Fibroblast of peridontal ligament (primary cell): ENCODE data around the gene CCNB3.
A peak's percentile ranks its signal among the peaks of the same experiment; 100 is the strongest.
"Not testable (repeated sequence)": the region's sequence is repeated elsewhere in the genome, so short reads cannot be mapped to it uniquely, and the experiment has no call there.

Source experiments
- DNase-seq: peaks from one replicate; pipeline ENCODE4 v3.0.0-alpha.2; 2010; ENCODE audit errors: extremely low read depth

CCNB3 gene

GRCh38 chrX:50204364-50204899 lies at the start of gene CCNB3:
TSS of gene CCNB3 (plus strand) at chrX:50204765. CDS start at chrX:50285164, 80,399 bp downstream.
- peak; percentile 66 for DNase-seq

DNA sequence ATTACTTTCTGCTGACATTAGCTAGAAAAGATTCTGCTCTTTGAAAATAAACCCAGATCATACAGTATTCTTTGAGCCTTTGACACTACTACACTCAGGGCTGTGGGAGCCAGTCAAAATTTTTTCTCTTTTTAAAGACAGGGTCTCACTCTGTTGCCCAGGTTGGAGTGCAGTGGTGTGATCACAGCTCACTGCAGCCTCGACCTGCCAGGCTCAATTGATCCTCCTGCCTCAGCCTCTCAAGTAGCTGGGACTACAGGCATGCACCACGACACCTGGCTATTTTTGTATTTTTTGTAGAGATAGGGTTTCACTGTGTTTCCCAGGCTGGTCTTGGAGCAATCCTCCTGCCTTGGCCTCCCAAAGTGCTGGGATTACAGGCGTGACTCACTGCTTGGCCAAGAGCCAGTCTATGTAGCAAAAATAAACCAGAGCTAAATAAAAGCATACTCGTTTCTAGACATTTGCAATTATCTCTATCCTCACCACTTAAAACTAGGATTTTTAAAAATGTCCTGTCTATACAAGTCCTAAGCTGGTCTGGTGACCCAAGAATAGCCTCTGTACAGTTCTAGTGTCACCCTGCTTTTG lies 46.9 kb upstream of the CCNB3 start:
- DNase-seq, result peak; percentile 0

- no peak for DNase-seq
These were observed 46.0 kb upstream of the CCNB3 start for GRCh38 chrX:50158593-50158992.

DNA sequence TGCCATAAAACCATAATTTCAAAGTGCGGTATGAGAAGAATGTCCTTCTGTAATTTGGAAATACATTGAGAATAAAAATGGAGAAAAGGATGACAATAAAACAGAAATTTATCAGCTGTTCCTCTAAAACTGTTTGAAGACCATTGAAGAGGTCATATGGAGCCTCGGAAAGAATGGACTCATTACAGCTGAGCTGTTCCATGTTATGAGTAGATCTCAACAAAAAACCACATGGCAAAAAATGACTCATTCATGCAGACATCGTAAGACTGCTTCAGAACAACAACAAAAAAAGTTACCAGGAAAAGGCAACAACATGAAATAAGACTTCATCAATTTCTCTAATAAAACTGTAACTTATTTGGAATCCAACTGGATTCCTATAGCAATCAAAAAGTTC lies 43.4 kb upstream of the CCNB3 start:
- no peak for DNase-seq

GRCh38 chrX:50165727-50166126 lies 38.8 kb upstream of the CCNB3 start:
- DNase-seq, result no peak

- no peak for DNase-seq
These were observed 37.2 kb upstream of the CCNB3 start for GRCh38 chrX:50167366-50167765.

- DNase-seq, result no peak
These were observed 36.3 kb upstream of the CCNB3 start for GRCh38 chrX:50168241-50168687.

GRCh38 chrX:50169717-50170116 lies 34.8 kb upstream of the CCNB3 start:
- no peak for DNase-seq

GRCh38 chrX:50180073-50180940 lies 24.3 kb upstream of the CCNB3 start:
- no peak for DNase-seq

GRCh38 chrX:50183891-50184290 lies 20.7 kb upstream of the CCNB3 start:
- DNase-seq, result no peak

GRCh38 chrX:50188859-50189600 lies 15.5 kb upstream of the CCNB3 start:
- no peak for DNase-seq

DNA sequence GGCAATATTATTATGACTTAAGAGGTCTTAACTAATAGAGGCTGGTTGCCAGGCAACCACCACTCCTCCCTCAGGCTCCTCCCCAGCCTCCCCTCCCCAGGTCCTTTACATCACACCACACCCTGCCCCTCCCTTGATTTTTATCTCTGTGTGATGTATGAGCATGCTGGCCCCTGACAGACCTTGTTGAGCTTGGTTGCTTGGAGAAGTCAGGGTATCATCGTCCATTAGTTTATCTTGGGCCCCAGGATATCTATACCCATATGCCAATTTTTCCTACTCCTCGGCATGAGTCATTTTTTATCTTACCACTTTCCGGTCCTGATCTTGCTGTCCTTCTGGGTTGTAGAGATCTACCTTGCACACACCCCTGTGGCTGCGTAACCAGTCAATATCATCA lies 6.2 kb upstream of the CCNB3 start:
- no peak for DNase-seq

DNA sequence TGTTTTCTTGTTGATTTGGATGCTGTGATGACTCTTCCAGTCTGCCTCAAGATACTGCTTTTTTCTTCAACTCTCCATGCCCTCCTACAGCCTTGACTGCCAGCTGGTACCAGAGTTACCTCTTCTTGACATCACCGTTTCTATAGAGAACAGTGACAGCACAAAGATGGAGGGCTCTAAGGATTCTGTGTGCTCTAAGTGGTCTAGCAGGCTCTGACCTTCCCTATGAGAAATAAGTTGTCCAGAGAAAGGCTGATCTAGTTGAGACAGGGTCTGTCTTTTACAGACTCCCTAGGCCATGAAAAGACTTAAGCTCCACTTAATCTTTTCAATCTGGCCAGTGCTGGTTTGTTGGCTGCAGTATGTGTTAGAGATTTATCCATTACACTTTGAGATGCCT lies 3.7 kb upstream of the CCNB3 start, which contains the start of gene AKAP4:
AKAP4 (minus strand) TSS at position 101 of the 400 bp plus-strand sequence. CDS start 118 bp downstream, outside the sequence.
- no peak for DNase-seq

GRCh38 chrX:50202539-50202938 lies 2.0 kb upstream of the CCNB3 start:
- DNase-seq, result no peak

GRCh38 chrX:50206753-50207152 lies 2.2 kb downstream of the CCNB3 start:
- DNase-seq, result no peak

- no peak for DNase-seq
These were observed 6.9 kb downstream of the CCNB3 start for GRCh38 chrX:50211510-50211909.

DNA sequence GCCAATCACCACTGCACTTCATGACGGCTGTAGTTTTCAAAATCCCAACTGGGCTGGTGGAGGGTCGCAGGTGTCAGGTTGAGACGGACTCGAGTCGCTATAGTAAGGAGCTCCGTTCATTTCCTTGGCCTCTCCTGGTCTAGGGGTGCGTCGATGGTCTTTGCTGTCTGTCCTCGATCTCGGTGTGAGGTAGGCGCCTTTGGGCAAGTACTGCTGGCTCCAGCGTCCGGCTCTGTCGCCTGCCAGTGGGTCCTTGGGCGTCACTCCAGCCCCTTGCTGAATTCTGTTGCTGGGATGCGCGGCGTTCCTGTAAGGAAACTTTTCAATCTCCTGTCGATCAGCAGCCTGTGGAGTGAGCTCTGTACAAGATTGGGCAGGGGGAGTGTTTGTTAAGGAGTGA lies 76.7 kb downstream of the CCNB3 start:
- DNase-seq, result no peak

- no peak for DNase-seq
These were observed 122.7 kb downstream of the CCNB3 start for GRCh38 chrX:50327235-50327634.

DNA sequence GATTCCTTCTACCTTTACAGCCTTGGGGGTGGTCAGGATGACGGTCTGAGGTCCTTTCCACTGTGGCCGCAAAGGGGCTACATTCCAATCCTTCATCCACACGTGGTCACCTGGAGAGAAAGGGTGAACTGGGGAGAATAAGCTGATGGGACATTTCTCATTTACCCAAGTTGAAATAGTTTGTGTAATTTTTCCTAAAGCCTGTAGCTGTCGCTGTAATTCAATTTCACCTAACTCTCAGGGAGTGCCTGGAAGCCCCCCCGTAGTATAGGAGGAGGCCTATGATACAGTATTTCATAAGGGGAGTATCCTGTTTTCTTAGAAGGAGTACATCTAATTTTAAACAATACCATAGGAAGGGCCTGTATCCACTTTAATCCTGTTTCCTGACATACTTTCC lies 128.1 kb downstream of the CCNB3 start:
- DNase-seq, result not testable (repeated sequence)

DNA sequence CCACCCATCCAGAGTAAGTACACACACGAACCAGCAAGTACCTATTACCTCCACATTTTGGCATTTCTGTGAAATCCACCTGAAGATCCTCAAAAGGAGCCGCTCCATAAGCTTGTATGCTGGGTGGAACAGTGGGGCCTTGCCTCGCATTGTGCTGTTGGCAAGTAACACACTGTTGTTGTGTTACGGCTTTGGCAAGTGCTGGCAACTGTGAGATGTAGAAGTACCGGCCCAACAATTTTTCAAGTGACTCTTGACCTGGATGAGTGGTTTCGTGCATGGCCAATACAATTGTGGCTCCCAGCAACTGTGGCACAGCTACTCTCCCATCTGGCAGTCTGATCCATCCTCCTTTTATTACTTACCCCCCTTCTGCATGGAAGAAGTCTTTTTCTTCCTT lies 128.7 kb downstream of the CCNB3 start:
- DNase-seq, result no peak

GRCh38 chrX:50343917-50344316 lies 139.4 kb downstream of the CCNB3 start:
- no peak for DNase-seq

DNA sequence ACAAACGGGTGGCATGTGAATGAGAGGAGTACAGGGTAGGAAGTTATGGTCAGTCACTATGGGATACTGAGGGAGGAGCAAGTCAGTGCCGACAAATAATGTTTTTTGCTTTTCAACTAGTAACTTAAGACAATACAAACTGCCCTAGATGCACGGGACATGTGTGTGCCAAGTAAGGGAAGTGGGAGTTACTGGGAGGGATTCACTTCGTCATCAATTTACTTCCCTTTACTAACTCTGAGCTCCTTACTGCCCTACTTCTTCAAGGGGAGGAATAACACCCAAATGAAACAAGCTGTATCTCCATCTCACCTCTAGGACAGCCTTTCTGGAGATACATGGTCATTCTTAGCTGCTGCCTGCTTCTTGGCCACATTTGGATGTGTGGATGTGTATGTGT lies 168.4 kb downstream of the CCNB3 start:
- DNase-seq, result no peak
